GM12801 (cell line): ENCODE results near the gene MAP1S.

Experiments
- CTCF ChIP-seq: IDR thresholded peaks from one replicate; pipeline ENCODE4 v1.5.1; 2011; ENCODE audit warnings: control low read depth; ENCODE audit not compliant: insufficient read length; ENCODE audit errors: extremely low read depth

Gene MAP1S

GRCh38 chr19:17718947-17719711 lies at the start of gene MAP1S:
TSS of gene MAP1S (plus strand) at chr19:17719480. CDS start at chr19:17719503, 23 bp downstream.
- TF ChIP-seq CTCF = no peak

- TF ChIP-seq CTCF = no peak
These were observed 47.4 kb upstream of the MAP1S start for GRCh38 chr19:17671906-17672305.

- no peak for TF ChIP-seq CTCF
These were observed 45.1 kb upstream of the MAP1S start for GRCh38 chr19:17673937-17674799.

GRCh38 chr19:17676295-17676694 lies 43.0 kb upstream of the MAP1S start:
- TF ChIP-seq CTCF = no peak

GRCh38 chr19:17677002-17677401 lies 42.3 kb upstream of the MAP1S start:
- no peak for TF ChIP-seq CTCF

- TF ChIP-seq CTCF = no peak
These were observed 40.4 kb upstream of the MAP1S start for GRCh38 chr19:17678836-17679235.

- no peak for TF ChIP-seq CTCF
These were observed 39.6 kb upstream of the MAP1S start for GRCh38 chr19:17679526-17680229.
